Stimulated activated CD4-positive, alpha-beta T cell treated with anti-CD3 and anti-CD28 coated beads, Interleukin-1b, Interleukin-23, amount 100 ng/mL, for 1 hour (primary cell): ENCODE data around the gene CFAP206.
"Not testable (repeated sequence)": the region's sequence is repeated elsewhere in the genome, so short reads cannot be mapped to it uniquely, and the experiment has no call there.

Source experiments
- DNase-seq, 2 donors: peaks; one replicate each; pipeline ENCODE4 v3.0.0-alpha.2; 2020; ENCODE audit warnings: low read depth in 2 of 2

Gene CFAP206

GRCh38 chr6:87420360-87420759 lies 12.6 kb downstream of the CFAP206 start:
- DNase-seq = no peak

GRCh38 chr6:87421576-87421975 lies 13.8 kb downstream of the CFAP206 start:
- DNase-seq = no peak

- DNase-seq = no peak
These were observed 19.0 kb downstream of the CFAP206 start for GRCh38 chr6:87426789-87427188.

GRCh38 chr6:87430499-87430898 lies 22.7 kb downstream of the CFAP206 start:
- no peak for DNase-seq

- no peak for DNase-seq
These were observed 23.5 kb downstream of the CFAP206 start for GRCh38 chr6:87431263-87431662.

GRCh38 chr6:87436435-87436834 lies 28.7 kb downstream of the CFAP206 start:
- DNase-seq = peak in 1 of 2 donors; percentile 5

GRCh38 chr6:87441711-87442110 lies 33.9 kb downstream of the CFAP206 start:
- DNase-seq = no peak

GRCh38 chr6:87444362-87444761 lies 36.6 kb downstream of the CFAP206 start:
- no peak for DNase-seq

- DNase-seq = no peak
These were observed 57.3 kb downstream of the CFAP206 start for GRCh38 chr6:87465051-87465450.

- peak; percentile 62 to 78 for DNase-seq
These were observed 65.0 kb downstream of the CFAP206 start, which contains the start of gene SLC35A1 for GRCh38 chr6:87472525-87473418. TSS of gene SLC35A1 (plus strand) at chr6:87472974. CDS start at chr6:87473004, 30 bp downstream.

- DNase-seq = no peak
These were observed 65.7 kb downstream of the CFAP206 start for GRCh38 chr6:87473419-87473903.

GRCh38 chr6:87481931-87482330 lies 74.2 kb downstream of the CFAP206 start:
- no peak for DNase-seq

GRCh38 chr6:87482366-87482765 lies 74.6 kb downstream of the CFAP206 start:
- DNase-seq = no peak

GRCh38 chr6:87483929-87484328 lies 76.2 kb downstream of the CFAP206 start:
- DNase-seq = no peak

- DNase-seq = no peak
These were observed 76.7 kb downstream of the CFAP206 start for GRCh38 chr6:87484491-87484890.

- DNase-seq = no peak
These were observed 79.8 kb downstream of the CFAP206 start for GRCh38 chr6:87487555-87487954.

- DNase-seq = not testable (repeated sequence)
These were observed 81.6 kb downstream of the CFAP206 start for GRCh38 chr6:87489326-87489725.

- DNase-seq = no peak
These were observed 87.1 kb downstream of the CFAP206 start for GRCh38 chr6:87494761-87495422.

- DNase-seq = no peak
These were observed 90.3 kb downstream of the CFAP206 start for GRCh38 chr6:87498048-87498447.

GRCh38 chr6:87501809-87502572 lies 94.2 kb downstream of the CFAP206 start:
- DNase-seq = no peak

GRCh38 chr6:87504441-87504840 lies 96.7 kb downstream of the CFAP206 start:
- no peak for DNase-seq
